Natural killer cell treated with Interleukin-12 subunit alpha and Interleukin-12 subunit beta and Interleukin-15 and Interleukin-18, amount 100 ng/mL, for 72 hours (primary cell): ENCODE results near the gene SLIT3. TPM values are rescaled to one million over a fixed set of nuclear protein-coding genes. Genes with fewer than 3 reads are reported as not detected.

Experiments
- ATAC-seq, 2 donors: fragments of 150-1000 bp; cut with Tn5 transposase in 1 of 2; sonication (Bioruptor Pico), chemical (Tn5 transposase) in 1 of 2; 2 replicates each; pipeline ENCODE4 v1.10.0; 2021
- DNase-seq: peaks from one replicate; pipeline ENCODE4 v3.0.0; 2022; ENCODE audit warnings: low spot score
- H3K27ac Mint-ChIP-seq, 2 donors: 1 replicate in 1 of 2; 2 replicates in 1 of 2; pipeline ENCODE4 v1.8.0; 2022; ENCODE audit warnings: mixed read lengths in 2 of 2, mild to moderate bottlenecking in 1 of 2, moderate library complexity in 1 of 2
- H3K27me3 Mint-ChIP-seq, 2 donors: 1 replicate in 1 of 2; 2 replicates in 1 of 2; pipeline ENCODE4 v1.8.0; 2022; ENCODE audit warnings: mixed read lengths in 2 of 2
- H3K36me3 Mint-ChIP-seq: one replicate; pipeline ENCODE4 v1.8.0; 2022; ENCODE audit warnings: mixed read lengths
- H3K4me1 Mint-ChIP-seq, 2 donors: 1 replicate in 1 of 2; 2 replicates in 1 of 2; pipeline ENCODE4 v1.8.0; 2022; ENCODE audit warnings: low read depth in 2 of 2, mixed read lengths in 2 of 2, mild to moderate bottlenecking in 1 of 2
- H3K4me3 Mint-ChIP-seq: one replicate; pipeline ENCODE4 v1.8.0; 2022; ENCODE audit warnings: mixed read lengths
- H3K9me3 Mint-ChIP-seq: 2 replicates; pipeline ENCODE4 v1.8.0; 2022; ENCODE audit warnings: mixed read lengths
- total RNA-seq, 2 donors: library from RNA; stranded (reverse); gene quantifications; one replicate each; pipeline ENCODE4 v1.2.3, GENCODE V29; 2022

SLIT3 gene
- total RNA-seq, 2 donors from 2014 or later = 0.14 TPM; not detected in 1

DNA sequence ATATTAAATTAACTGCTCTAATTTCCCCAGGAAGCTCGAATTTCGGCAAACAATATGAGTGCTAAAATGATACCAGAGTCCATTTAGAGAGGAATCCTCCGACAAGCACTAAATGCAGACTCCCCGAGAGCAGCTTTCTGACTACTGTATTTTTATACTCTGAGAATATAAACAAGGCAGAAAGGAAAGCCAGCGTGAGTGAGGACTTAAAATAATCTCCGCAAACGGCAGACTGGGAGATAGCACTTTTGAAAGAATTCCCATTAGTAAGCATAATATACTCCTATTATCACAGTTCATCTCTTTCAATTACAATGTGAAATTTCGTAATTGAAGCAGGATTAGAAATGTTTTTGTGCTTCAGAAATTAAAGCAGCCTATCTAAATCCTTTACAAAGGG is 452.4 kb downstream of the SLIT3 start:
- Mint-ChIP-seq H3K9me3 (no peaks in the 10 kb centered on the region), H3K4me1 (peaks cover 11 to 13% of the 10 kb centered on the region in 2 donors), H3K4me3 (no peak overlapping the region), H3K36me3 (no peaks in the 10 kb centered on the region), H3K27ac (no peak overlapping the region), H3K27me3 (peaks cover 6 to 20% of the 10 kb centered on the region in 2 donors)
- DNase-seq (no peak), ATAC-seq (no peak)

DNA sequence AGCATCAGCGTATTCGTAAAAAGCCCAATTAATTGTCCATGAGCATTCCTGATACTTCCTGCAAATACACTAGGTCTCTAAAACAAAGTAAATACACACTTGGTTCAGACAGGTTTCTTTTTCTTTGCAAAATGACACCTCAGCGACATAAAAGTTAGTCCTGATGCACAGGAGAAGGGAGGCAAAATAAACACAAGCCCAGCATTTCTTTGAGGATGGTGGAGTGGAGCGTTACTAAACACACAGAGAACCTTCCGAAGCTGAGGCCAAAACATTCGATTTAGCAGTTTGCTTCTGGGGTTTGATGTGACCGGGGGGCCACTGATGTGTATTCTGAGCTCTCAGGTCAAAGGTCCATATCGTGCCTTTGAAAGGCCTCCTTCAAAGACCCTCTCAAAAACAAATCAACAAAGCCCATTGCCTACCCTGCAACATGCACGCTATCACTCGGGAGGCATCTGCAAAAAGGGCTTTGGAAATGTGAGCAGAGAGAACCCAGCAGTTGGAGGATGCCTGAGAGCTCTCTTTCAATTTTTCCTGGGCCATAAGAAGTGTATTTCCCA is 453.3 kb downstream of the SLIT3 start:
- Mint-ChIP-seq H3K4me3 (no peak overlapping the region), H3K36me3 (no peaks in the 10 kb centered on the region), H3K27ac (no peak overlapping the region), H3K9me3 (no peaks in the 10 kb centered on the region), H3K4me1 (peaks cover 11 to 13% of the 10 kb centered on the region in 2 donors), H3K27me3 (peaks cover 6 to 21% of the 10 kb centered on the region in 2 donors)
- no peak for ATAC-seq
- DNase-seq = no peak

DNA sequence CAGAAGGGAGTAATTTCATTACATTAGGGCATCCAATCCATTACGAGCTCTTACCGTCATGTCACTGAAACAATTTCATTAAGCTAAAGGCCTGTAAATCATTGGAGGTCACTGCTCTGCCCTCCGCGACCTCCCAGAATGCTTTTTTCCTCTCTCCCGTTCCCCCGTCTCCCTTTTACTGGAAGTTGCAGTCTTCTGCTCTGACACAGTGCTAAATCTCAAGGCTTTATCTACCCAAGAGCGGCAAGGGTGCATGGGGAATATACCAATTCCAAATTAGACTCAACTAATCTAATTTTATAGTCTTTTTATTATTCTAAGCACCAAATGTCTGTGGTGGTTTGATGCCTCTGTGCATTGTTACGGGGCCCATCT is 456.0 kb downstream of the SLIT3 start:
- no peaks in the 10 kb centered on the region for H3K36me3 Mint-ChIP-seq

DNA sequence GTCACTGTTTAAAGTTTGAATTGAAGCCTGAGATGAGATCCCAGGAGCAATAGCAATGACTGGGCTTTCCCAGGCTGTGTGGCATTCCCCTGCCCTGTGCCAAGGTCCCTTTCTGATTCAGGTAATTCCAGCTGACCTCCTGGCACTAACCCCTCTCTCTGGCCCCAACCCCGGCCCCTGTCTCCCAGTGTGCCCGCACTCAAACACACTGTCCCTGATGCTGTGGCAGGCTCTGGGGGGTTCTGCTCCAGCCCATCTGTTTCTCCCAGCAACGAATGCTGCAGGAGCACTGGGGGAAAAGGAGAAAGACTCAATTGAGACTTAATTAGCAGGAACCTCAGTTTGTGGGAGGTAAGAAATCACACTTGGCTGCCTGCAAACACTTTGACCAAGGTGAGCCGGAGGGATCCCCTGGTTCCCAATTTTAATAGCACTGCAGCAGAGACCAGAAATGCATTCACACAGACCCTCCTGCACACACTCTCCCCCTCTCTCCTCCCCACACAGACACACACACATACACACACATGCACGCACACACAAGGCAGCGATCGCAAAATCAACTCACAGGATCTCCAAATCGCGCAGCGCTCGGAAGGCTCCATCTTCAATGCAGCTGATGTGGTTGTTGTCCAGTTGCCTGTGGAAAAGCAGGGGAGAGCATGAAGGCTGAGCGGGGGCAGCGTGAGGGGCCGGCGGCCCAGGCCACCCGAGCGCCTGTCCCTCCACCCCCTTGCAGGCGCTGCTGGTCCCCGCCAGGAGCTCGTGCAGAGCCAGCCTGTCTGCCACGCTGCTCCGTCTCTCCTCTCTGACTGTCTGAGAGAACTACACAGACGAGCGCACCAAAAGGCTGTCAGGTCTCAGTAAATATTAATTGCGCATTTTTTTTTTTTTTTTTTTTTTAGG is 456.7 kb downstream of the SLIT3 start:
- Mint-ChIP-seq H3K4me3 (no peak overlapping the region), H3K4me1 (no peaks in the 10 kb centered on the region), H3K36me3 (no peaks in the 10 kb centered on the region), H3K27ac (no peak overlapping the region), H3K27me3 (peaks cover 16 to 34% of the 10 kb centered on the region in 2 donors), H3K9me3 (no peaks in the 10 kb centered on the region)
- ATAC-seq (no peak), DNase-seq (no peak)

More for the DNA sequence above, 456.0 kb downstream of the SLIT3 start:
- Mint-ChIP-seq H3K9me3 (no peaks in the 10 kb centered on the region), H3K4me3 (no peak overlapping the region), H3K27ac (no peak overlapping the region), H3K4me1 (no peaks in the 10 kb centered on the region), H3K27me3 (peaks cover 16 to 34% of the 10 kb centered on the region in 2 donors)
- DNase-seq (no peak), ATAC-seq (no peak)

- H3K4me3 Mint-ChIP-seq = no peak overlapping the region
- no peaks in the 10 kb centered on the region for H3K9me3 Mint-ChIP-seq
- no peak for ATAC-seq
- H3K36me3 Mint-ChIP-seq = no peaks in the 10 kb centered on the region
- no peak for DNase-seq
- no peak overlapping the region for H3K27ac Mint-ChIP-seq
- H3K27me3 Mint-ChIP-seq = peaks cover 20 to 34% of the 10 kb centered on the region in 2 donors
- H3K4me1 Mint-ChIP-seq = no peaks in the 10 kb centered on the region
Measured at GRCh38 chr5:168843277-168844015, 457.5 kb downstream of the SLIT3 start.

- Mint-ChIP-seq H3K4me1 (no peaks in the 10 kb centered on the region), H3K4me3 (no peak overlapping the region), H3K27ac (no peak overlapping the region), H3K27me3 (peaks cover 20 to 34% of the 10 kb centered on the region in 2 donors), H3K9me3 (no peaks in the 10 kb centered on the region), H3K36me3 (no peaks in the 10 kb centered on the region)
- no peak for ATAC-seq
- DNase-seq = no peak
Measured at GRCh38 chr5:168842571-168843205, 458.3 kb downstream of the SLIT3 start.

DNA sequence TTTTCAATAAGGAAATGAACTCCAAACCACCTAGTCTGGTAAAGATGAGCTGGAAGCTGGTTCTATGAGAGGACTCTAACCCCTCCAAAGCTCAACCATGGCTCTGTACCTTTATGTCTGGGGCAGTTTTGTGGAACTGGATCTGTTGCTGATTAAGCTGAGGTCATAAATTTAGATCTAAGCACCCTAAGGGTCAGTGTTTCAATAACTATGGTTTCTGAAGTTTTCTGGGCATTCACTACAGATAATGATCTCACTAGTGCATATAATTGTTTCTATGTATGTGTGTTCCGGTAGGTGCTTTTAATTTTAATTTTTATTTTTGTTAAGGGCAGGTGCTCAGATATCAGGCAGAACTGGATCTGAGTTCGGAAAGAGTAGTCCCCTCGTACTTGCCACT is 463.1 kb downstream of the SLIT3 start:
- Mint-ChIP-seq H3K9me3 (no peaks in the 10 kb centered on the region), H3K36me3 (no peaks in the 10 kb centered on the region), H3K4me3 (no peak overlapping the region), H3K4me1 (no peaks in the 10 kb centered on the region), H3K27ac (peak overlapping the region in 1 of 2 donors; percentile 18), H3K27me3 (peaks cover 19 to 29% of the 10 kb centered on the region in 2 donors)
- ATAC-seq (no peak), DNase-seq (no peak)

DNA sequence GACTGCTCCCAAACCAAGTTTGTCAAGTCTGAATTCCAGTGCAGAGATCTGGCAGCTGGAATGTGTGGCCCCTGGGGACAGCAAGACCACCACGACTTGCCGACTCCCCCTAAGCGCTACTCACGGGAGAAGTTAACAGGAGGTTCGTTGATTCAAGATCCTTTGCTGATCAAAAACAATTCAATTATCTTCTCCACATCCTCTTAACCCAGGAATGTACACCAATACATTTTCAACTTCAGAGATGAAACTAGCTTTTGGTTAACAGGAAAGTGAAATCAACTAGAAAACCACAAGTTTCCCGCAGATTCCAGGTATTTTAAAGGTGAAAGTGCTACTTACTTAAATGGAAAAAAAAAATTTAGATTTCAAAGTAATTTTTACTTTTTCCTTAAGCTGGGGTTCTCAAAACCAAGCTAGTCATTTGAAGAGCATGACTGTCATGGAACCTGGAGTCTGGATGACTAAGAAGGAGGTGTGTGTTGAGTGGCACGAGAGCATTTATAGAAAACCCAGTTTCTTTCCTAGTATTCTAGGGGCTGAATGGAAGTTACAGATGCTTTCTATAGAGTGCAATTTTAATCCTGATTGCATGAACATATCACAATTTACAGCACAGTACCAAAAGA is 464.2 kb downstream of the SLIT3 start:
- DNase-seq = no peak
- no peaks in the 10 kb centered on the region for H3K9me3 Mint-ChIP-seq
- H3K36me3 Mint-ChIP-seq = no peaks in the 10 kb centered on the region
- H3K4me1 Mint-ChIP-seq = no peaks in the 10 kb centered on the region
- peak overlapping the region in 1 of 2 donors; percentile 18 for H3K27ac Mint-ChIP-seq
- peaks cover 10 to 19% of the 10 kb centered on the region in 2 donors for H3K27me3 Mint-ChIP-seq
- no peak overlapping the region for H3K4me3 Mint-ChIP-seq
- peak; percentile 41 to 67 for ATAC-seq

GRCh38 chr5:168833936-168834335 is 467.0 kb downstream of the SLIT3 start:
- Mint-ChIP-seq H3K4me3 (no peak overlapping the region), H3K36me3 (no peaks in the 10 kb centered on the region), H3K9me3 (no peaks in the 10 kb centered on the region), H3K4me1 (no peaks in the 10 kb centered on the region), H3K27ac (no peak overlapping the region), H3K27me3 (peaks cover 9 to 14% of the 10 kb centered on the region in 2 donors)
- no peak for DNase-seq
- ATAC-seq = no peak

DNA sequence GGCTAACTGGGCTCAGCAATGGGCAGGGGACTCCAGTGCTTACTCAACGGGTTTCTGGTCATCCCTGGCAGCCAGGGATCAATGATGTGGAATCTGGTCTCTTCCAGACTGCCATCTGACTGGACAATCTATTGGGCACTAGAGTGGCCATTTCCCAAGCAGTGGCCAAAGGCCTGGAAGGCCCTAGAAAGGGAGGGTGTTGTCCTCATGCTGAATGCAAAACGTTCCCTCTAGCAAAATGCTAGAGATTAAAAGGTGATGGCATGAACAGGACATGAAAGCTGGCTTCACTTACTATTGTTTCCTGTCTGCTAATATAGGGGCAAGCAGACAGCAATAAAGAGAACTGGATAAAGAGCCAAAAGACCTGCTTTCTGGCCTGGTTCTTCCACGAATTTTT is 467.6 kb downstream of the SLIT3 start:
- Mint-ChIP-seq H3K27me3 (peaks cover 5 to 14% of the 10 kb centered on the region in 2 donors), H3K27ac (no peak overlapping the region), H3K4me3 (no peak overlapping the region), H3K4me1 (no peaks in the 10 kb centered on the region), H3K9me3 (no peaks in the 10 kb centered on the region), H3K36me3 (no peaks in the 10 kb centered on the region)
- ATAC-seq (no peak), DNase-seq (no peak)

DNA sequence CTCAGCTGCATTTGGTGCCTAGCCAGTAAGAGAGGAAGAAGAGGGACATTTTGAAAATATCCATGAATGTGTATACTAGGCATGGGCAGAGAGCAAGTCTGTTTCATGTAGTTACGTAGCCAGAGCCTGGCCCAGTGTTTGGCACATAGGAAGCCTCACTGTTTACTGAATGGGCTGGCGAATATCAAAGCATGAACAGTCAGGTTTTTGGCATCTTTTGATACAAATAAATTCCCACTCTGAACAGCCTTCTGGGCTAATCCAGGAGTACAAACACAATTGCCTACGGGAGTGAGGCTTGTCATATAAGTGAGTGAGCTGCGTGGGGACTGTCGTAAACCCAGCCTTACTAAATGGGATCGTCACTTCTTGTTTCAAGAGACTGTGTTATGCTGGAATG is 468.6 kb downstream of the SLIT3 start:
- no peak for ATAC-seq
- no peak for DNase-seq
- Mint-ChIP-seq H3K9me3 (no peaks in the 10 kb centered on the region), H3K4me3 (no peak overlapping the region), H3K27me3 (peaks cover 5 to 14% of the 10 kb centered on the region in 2 donors), H3K27ac (no peak overlapping the region), H3K36me3 (no peaks in the 10 kb centered on the region), H3K4me1 (no peaks in the 10 kb centered on the region)

DNA sequence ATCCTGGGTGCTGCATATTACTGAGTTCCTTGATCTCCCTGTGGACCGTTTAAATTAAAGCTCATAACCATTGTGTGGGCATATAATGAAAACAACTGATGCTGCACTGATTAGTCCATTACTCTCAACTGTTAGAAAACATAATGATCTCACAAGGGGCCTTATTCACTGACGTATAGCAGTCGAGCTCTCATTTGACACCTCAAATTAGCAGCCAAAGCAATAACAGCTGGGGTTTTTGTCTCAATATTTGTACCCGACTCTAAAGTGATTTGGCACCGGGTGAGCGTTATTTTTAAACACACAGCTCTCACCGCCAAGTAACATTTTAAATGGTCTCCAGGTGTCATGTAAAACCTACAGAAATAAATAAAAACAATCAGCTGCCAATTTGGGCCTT is 469.6 kb downstream of the SLIT3 start:
- H3K9me3 Mint-ChIP-seq = no peaks in the 10 kb centered on the region
- no peaks in the 10 kb centered on the region for H3K36me3 Mint-ChIP-seq
- ATAC-seq (no peak), DNase-seq (no peak)
- H3K27me3 Mint-ChIP-seq = peaks cover 5 to 14% of the 10 kb centered on the region in 2 donors
- H3K27ac Mint-ChIP-seq = no peak overlapping the region
- no peak overlapping the region for H3K4me3 Mint-ChIP-seq
- no peaks in the 10 kb centered on the region for H3K4me1 Mint-ChIP-seq

GRCh38 chr5:168830833-168831232 is 470.1 kb downstream of the SLIT3 start:
- Mint-ChIP-seq H3K36me3 (no peaks in the 10 kb centered on the region), H3K4me3 (no peak overlapping the region), H3K4me1 (no peaks in the 10 kb centered on the region), H3K27ac (no peak overlapping the region), H3K27me3 (peaks cover 3 to 9% of the 10 kb centered on the region in 2 donors), H3K9me3 (no peaks in the 10 kb centered on the region)
- DNase-seq = no peak
- peak in 1 of 2 donors; percentile 48 for ATAC-seq
